HS-27A (cell line): ENCODE data around the gene TP53I13.

ENCODE experiments used
- DNase-seq: peaks from one replicate; pipeline ENCODE4 v3.0.0-alpha.2; 2012; ENCODE audit warnings: low read depth, missing footprints

Gene TP53I13

DNA sequence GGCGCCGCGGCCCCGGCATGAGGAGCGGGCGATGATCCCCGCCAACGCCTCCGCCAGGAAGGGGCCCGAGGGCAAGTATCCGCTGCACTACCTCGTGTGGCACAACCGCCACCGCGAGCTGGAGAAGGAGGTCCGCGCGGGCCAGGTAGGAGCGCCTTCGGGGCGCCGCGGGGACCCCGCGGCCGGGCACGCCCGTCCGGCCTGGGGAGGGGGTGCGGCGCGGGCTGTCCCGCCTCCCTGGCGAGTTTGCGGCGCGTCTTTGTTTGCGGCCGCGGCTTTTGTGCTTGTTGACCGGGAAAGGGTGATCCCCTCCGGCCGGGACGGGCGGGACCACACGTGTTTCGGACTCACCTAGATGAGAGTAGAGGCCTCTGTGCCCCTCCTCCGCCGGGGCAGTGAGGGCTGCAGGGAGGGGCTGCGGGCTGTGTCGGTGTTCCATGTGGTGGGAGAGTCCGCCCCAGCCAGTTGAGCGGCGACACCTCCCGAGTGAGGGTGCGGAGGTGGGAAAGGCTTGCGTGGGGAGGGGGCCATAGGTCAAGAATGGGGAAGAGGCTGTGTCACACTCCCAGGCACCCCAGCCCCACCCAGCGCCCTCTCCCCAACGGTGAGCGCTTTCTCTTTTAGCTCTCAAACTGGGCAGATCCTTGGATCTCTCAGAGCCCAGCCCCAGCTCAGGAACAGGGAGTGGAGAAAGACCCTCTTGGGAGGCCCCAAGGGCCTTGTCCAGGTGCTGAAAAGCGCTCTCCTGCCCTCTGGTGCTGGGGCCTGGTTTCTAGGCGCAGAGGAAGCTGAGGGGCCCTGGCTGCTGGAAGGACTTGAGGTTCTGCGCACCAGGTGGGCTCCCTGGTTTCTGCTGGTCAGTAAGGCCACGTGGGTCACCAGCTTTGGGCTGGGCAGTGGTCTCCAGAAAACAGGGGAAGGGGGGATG lies 25.4 kb downstream of the TP53I13 start:
- no peak for DNase-seq

DNA sequence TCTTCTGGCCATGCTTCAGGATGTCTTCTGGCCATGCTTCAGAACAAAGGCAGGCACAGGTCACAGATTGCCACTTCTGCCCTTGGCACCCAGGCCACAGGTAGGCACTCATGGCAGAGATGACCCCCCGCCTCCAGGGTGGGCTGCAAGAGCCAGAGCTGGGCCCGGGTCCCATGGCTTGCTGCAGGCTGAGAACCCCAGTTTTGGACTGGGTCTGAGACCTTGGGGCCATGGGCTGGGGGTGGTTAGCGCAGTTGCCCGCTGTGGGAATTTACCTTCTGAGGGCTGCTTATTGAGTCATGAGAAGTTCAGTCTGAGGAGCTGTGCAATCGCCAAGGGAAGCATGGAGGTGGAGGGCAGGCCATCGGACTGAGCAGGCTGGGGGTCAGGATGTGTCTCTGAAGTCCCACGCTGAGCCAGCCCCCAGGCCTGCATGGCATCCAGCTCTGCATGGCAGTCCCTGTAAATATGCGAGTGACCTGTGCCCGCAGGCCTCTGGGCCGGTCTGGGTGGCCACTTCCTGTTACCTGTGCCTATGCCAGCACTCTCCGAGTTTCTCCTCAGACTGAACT lies 26.1 kb downstream of the TP53I13 start:
- DNase-seq: no peak

DNA sequence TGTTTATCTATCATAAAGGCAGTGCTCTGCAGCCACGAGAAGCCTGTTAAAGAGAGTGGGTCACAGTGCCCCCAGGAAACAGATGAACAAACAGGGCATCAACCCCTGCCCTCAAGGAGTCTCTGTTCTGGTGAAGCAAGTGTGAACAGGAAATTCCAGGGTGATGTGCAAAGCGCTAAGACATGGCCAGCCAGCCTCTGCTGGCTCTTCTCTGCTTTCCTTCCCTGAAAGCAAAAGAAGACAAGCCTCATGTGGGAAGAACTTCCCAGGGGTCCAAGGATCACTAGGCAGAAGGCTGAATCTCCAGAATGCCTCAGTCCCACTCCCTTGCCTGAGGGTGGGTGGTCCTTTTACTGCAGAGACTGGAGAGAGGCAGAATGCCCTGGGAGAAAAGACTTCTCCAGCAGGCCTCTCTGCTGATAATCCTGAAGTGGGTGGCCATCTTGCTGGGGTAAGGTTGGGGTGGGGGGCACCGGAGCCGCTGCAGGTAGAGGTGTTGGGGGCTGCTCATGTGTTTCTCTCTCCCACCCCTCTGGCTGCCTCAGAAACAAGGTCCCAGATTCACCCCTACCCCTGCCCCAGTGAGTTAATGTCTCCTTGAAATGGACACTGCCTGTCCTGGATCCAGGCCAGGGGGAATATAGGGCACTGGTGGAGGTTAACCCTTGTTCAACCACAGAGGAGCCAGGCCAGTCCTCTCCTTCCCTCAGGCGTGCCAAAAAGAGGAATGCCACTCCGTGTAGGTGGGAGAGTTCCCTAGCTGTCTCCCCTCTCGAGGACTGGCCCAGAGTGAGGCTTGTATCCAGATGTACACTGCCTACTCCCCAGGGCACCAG lies 26.8 kb downstream of the TP53I13 start:
- DNase-seq: no peak

DNA sequence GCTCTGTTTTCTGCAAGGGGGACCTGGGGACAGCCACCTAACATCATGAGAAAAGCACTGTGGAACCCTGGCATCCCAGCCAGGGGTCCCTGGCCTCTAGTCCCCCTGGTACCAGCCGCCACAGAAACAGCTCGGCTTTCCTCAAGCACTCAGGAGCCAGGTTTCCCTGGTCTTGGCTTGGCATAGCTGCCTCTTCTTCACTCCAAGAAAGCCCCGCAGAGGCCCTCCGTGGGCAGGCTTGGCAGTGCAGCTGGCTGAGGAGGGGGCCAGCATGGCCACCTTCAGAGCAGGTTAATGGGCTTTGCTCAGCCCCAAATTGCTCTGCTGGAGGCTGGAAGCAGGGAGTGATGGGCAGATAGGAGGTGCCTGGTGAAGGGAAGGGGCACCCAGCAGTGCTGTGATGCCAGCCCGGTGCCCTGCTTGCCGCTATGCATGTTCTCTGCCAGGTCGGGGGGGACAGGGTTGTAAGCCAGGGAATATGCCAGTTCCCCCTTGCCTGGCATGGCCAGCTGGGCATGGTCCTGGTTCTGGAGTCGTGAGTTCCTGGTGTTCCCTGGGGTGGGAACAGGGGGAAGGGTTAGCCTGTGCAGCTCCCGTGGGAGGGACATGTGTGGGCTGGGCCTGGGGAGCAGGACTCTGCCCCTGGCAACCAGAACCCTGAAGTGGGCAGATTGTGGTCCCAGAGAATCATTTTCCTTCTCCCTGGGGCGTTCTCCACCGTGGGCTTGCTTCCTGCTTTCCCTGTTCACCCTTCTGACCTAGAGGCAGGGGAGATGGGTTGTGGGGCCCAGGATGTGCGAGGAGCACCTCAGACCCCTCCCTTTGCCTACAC lies 27.7 kb downstream of the TP53I13 start:
- DNase-seq: no peak

DNA sequence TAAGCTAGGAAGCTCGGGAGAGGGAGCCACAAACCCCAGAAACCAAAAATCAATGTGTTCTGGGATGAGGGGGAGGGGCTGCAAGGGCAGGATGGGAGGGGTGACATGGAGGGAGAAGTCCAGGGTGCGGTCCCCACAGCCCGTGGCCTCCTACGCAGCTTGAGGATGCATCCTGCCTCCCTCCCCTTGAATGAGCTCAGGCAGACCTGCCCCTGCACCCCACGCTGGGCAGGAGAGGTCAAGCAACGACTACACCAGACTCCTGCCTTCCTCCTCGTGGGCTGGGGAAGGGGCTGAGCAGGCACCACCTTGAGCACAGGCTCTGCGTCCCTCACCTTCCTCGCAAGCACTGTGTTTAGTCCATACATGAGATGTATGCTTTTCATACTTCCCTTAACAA lies 28.3 kb downstream of the TP53I13 start:
- no peak for DNase-seq

DNA sequence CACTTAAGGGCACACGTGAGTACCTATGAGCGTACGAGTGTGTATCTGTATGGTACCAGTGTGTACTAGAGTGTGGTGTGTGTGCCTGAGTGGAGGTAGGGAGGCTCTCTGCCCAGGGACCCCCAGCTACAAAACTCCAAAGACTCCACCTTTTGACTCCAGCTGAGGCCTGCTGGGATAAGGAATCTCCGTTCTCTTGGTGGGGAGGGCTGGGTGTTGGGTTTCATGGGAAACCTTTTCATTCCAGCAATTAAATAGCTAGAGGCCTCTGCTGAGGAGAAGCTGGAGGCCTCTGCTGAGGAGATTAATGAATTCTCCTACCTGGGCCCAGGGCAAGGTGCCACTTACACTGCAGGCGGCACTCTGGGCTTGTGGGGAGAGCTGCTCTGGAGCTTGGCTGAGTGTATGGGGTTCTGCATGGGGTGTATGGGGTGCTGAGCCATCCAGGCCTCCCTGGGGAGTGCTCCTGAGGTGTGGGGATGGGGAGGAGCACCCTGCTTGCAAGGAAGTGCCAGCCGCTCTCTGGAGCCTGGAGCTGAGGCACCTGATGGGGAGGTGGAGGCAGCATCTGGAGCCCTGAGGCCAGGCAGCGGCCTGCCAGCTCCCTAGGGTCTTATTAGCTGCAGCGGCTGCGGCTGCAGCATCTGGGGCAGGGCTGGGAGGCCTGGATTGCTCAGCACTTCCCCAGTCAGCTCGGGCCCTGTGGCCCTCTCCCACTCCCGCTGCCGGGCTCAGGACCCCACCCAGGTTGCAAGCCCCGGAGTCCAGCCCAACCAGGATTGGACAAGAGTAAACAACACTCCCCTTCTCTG lies 29.1 kb downstream of the TP53I13 start:
- no peak for DNase-seq

DNA sequence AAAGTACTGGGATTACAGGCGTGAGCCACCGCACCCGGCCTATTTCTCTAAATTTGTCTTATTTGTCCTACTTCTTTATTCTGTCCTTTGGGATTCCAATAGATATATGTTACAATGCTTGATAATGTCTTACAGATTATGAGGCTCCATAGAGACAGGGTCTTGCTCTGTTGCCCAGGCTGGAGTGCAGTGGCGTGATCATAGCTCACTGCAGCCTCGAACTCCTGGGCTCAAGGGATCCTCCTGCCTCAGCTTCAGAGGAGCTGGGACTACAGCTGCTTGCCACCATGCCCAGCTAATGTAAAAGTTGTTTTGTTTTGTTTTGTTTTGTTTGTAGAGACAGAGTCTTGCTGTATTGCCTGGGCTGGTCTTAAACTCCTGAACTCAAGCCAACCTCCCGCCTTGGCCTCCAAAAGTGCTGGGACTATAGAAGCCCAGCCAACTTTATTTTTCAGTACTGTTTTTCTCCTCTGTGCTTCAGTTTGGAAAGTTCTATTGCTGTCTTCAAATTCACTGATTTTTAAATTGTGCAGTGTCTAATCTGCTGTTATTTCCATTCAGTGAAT lies 34.7 kb downstream of the TP53I13 start:
- DNase-seq: no peak

DNA sequence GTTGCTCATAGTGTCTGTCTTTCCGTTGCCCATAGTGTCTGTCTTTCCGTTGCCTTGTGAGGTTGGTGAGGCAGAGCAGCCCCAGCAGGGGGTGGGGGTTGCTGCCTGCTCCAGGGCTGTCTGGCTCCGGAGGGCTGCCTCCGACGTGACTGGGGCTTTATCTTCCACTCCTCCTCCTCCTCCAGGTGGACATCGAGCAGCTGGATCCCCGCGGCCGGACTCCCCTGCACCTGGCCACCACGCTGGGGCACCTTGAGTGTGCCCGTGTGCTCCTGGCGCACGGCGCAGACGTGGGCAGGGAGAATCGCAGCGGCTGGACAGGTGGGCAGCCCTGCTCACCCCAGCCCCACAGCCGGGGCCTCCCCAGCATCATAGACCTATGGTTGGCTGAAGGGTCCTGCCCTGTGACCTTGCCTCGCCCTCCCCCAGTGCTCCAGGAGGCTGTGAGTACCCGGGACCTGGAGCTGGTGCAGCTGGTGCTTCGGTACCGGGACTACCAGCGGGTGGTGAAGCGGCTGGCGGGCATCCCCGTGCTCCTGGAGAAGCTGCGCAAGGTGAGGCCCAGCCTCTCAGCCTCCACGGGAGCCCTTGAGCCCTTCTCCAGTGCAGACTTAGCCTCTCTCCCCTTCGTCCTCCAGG lies 39.2 kb downstream of the TP53I13 start:
- DNase-seq: no peak

DNA sequence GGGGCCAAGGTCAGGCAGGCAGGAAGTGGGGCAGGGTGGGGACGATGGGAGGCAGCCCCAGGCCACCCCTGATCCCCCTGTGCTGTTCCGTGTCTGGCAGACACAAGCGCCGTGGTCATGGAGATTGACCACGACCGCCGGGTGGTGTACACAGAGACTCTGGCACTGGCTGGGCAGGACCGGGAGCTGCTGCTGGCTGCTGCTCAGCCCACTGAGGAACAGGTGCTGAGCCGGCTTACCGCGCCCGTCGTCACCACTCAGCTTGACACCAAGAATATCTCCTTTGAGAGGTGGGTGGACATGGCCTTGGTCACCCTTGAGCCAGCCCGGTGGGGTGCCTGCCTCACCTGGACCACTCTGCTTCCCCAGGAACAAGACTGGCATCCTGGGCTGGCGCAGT lies 40.5 kb downstream of the TP53I13 start:
- DNase-seq: no peak

DNA sequence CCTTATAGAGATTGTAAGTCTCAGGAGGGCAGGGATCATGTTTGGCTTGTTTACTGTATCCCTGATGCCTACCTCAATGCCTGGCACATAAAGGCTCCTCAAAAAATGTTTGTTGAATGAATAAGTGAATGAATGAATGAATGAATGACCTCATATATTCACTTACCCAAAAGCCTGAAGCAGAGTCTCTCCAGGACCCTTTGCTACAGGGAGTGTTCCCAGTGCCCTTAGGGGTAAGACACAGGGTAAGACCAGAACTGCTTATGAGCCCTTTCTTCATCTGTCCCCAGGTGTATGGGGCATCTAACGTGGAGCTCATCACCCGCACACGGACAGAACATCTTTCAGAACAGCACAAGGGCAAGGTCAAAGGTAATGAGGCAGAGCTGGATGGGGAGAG lies 41.9 kb downstream of the TP53I13 start:
- no peak for DNase-seq

DNA sequence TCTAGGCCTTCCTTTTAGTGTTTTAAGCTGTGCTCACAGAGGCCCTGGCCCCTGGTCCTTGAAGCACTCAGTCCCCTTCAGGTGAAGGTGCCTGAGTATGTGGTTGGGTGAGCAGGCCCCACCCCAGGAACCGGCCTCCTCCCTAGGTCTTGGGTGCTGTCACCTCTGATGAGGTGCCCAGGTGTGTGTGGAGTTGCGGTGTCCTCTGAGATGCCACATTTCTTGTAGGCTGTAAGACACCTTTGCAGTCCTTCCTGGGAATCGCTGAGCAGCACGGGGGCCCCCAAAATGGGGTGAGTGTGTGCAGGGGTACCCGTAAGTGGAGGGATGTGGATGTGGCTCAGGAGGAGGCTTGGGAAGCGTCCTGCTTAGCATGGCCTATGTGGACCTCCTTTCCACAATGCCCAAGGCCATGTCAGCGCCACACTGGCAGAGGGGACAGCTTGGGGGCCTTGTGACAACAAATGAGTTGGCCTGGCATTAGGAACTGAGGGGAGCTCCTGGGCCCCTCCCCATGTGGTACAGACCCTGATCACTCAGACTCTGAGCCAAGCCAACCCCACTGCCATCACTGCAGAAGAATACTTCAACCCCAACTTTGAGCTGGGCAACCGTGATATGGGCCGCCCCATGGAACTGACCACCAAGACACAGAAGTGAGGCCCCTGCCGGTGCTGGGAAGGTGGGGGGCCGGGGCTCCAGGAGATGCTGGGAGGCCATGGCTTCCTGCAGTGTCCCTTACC lies 43.0 kb downstream of the TP53I13 start:
- no peak for DNase-seq

DNA sequence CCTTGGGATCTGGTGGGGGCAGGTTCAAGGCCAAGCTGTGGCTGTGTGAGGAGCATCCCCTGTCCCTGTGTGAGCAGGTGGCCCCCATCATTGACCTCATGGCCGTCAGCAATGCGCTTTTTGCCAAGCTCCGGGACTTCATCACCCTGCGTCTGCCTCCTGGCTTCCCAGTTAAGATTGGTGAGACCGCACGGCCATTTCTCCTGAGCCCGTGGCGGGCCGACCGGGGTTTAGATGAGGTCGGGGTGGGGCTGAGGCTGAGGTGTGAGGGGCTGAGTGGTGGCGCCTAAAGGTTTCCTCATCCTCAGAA lies 43.5 kb downstream of the TP53I13 start:
- no peak for DNase-seq

DNA sequence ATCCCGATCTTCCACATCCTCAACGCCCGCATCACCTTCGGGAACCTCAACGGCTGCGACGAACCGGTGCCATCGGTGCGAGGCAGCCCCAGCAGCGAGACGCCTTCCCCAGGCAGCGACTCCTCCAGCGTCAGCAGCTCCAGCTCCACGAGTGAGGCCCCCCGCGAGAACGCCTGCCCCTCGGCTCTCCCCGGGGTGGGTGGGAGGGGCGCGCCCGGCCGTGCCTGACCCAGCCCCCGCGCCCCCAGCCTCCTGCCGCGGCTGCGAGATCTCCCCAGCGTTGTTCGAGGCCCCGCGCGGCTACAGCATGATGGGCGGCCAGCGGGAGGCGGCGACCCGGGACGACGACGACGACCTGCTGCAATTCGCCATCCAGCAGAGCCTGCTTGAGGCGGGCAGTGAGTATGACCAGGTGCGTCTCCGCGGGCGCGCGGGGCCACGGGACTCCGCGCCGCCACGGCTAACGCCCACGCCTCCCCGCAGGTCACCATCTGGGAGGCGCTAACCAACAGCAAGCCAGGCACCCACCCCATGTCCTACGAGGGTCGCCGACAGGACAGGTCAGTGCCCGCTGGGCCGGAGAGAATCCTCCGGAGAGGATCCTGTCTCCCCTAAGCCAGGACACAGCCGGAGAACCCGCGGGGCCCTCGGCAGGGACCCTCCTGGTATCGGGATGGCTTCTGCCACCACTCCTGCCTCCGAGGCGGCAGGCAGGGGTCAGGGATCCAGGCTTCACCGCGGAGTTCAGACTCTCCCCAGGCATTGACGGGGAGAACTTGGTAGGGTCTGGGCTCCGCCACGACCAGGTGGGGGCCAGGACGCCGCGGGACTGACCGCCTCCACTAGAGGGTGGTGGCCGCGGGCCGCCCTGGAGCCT lies 44.1 kb downstream of the TP53I13 start:
- DNase-seq: no peak

DNA sequence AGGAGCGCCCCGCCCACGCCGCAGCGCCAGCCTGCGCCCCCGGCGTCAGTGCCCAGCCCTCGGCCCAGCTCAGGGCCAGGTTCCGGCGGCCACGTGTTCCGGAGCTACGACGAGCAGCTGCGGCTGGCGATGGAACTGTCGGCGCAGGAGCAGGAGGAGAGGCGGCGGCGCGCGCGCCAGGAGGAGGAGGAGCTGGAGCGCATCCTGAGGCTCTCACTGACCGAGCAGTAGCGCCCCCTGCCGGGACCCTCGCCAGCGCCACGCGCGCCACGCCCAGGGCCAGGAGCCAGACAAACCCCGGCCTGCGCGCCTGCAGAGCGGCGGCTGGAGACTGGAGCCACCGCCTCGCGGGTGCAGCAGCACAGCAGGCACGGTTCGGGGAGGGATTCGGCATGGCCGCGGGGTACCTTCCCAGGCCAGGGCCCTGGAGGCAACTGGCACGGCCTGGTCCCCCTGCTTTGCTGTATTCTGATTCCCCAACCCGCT lies 44.9 kb downstream of the TP53I13 start:
- DNase-seq: no peak

DNA sequence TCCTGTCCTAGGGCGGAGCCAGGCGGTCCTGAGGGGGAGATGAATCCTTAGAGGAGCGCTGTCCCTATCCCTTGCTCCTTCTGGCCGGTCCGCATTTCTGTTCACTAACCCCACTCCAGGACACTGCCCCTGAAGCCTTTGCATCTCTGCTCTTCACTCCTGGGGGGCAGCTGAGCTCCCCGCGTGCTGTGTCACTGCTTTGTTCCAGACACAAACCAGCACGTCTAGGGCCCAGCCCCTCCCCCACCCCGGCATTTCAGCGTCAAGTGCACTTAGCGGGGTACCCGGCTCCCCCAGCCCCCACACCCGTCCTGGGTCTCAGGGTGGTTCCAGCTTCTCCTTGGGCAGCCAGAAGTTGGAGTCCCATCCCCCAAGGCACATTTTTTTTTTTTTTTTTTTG lies 45.4 kb downstream of the TP53I13 start:
- no peak for DNase-seq

DNA sequence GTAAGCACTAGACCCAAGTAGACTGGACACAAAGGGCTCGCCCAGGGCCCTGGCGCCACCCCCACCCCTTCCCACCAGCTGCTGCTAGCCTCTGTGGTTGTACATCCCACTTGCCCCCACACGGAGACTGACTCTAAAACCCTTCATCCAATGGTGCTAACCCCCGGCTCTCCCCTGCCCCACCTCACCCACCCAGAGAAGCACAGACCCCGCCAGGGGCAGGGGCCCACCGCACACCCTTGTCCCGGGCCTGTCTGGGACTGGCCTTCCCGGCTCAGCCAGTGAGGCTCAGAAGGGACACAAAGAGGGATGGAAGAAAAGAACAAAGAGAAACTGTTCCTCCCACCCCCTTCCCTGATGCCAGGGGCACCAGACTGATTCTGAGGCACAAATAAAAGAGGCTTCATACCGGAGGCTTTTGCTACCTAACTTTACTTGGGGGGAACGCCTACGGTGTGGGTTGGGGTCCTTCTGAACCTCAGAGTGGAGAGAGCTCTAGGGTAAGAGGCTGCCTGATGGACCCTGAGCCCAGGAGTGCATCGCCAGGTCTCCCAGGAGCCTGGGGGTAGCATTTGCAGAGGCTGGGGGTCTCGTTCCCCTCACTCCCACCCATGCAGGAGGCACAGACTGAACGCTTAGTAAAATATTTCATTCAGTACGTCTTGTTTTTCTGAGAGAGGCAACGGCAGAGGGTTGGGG lies 46.0 kb downstream of the TP53I13 start:
- DNase-seq: no peak

DNA sequence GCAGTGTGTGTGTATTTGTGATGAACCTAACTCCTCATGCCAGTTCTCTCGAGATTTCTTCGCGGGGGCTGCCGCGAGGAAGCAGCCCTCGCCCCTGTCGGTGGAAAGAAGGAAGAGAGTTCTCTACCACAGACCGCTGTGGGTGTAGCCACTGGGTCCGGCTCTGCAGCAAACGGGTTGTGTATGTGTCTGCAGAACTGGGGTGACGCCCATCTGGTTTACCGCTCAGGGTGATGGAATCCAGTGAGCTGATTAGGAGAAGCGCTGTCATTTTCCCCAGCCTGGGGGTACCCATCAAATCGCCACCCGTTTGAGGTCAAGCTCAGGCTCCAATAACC lies 46.5 kb downstream of the TP53I13 start:
- DNase-seq: no peak
